Retina (tissue), 1 donor: ENCODE data around the gene CARD9.

Experiments used
- DNase-seq: peaks from one replicate; pipeline ENCODE4 v3.0.0-alpha.2; 2016

CARD9 gene

DNA sequence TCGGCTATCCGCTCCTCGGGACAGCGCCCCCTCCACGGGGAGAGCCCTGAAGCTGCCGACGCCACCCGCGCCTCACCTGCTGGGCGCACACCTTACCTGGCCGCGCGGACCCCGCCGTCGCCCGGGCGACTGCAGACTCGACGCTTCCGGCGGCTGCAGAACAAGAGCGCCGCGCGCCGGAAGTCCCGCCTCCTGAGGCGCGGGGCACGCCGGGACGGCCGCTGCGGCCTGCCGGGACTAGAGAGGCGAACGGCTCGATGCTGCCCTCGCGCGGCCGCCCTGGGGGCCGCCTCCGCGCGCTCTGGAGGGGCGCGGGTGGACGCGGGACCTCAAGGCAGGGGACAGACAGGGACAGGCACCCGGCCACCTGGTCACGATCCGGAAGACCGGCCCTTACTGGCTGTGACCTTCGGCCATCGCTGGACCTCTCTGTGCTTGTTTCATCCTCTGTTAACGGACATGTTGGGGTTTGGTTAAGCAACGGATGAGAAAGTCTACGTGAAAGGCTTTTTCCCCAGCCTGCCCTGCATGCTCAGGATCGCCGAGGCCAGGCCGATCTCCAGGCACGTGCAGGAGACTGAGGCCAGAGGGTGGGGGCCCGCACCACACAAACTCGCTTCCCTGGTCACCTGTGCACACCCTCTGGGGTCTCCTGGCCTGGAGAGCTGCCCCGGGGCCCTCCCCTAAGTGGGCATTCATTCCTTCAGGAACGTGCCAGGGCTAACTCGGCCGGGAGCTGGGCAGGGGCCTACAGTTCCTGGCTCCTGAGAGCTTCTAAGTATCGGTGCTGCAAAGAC is 26.8 kb upstream of the CARD9 start, which contains the start of gene SNAPC4:
TSS of gene SNAPC4 (minus strand) at position 133 of the 797 bp plus-strand sequence. CDS start 1,742 bp downstream, outside the sequence.
- DNase-seq, result peak; percentile 95

DNA sequence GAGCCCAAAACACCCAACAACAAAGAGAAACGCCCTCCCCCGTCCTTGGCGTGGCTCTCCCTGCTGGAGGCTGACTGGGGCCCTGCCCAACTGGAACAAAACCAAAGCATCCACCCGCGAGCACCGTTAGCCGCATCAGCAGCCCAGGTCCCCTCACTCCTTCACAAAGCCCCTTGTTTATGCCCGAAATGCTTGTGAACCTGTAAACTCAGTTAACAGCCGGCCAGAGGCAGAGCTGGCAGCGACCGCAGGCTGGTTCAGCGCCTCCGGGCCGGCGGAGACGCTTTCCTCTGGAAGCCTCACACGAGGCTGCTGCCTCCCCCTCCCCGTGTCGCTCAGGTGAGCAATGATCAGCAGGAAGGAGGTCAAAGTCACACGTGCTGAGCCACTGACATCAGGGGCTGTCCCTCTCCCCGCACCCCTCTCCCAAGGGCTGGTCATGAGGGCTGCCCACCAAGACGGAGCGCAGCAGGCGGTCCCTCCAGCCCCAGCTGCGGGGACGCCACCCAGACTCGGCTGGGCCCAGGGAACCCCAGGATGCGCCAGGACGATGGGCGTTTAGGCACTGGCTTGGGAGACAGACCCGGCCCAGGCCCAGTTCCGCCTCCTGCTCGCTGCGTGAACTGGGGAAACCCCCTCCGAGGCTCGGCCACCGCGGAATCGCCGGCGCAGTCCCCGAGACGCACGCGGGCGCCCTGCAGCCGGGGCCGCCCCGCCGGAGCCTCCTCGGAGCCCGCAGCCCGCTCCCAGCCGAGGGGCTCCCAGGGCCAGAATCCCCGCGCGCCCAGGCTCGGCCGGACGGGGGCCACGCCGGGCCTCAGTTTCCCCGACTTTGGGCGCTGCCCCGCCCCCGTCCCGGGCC is 25.9 kb upstream of the CARD9 start:
- DNase-seq, result peak; percentile 18

DNA sequence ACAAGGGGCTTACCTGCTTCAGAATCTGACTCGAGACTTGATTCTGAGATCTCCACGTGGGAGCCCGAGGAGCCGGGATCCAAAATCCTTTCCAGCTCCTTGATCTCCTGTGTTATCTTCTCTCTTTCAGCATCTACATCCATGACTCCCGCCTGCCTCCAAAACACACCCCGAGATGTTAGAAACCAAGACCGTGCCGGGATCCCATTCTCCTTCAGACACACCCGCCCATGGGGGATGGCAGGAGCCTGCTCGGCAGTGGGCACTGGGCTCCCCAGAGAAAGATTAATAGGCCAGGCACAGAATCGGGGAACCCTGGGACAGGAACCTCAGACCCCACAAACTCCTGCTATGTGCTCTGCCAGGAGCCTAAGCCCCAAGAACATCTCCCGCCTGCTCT is 24.8 kb upstream of the CARD9 start:
- DNase-seq, result no peak

DNA sequence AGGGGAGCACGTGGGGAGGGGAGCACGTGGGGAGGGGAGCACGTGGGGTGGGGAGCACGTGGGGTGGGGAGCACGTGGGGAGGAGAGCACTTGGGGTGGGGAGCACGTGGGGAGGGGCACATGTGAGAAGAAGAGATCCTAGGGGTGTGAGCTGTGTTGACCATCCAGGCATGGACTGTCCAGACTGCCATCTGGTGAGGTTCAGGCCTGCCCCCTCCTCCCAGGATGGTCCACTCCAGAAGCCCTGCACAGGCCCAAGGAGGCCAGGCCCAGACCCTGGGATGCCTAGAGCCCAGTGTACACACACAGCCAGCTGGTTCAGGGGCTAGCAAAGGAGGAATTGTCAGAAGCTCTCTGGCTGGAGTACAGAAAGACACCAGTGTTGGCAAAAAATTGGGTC is 24.2 kb upstream of the CARD9 start:
- no peak for DNase-seq

DNA sequence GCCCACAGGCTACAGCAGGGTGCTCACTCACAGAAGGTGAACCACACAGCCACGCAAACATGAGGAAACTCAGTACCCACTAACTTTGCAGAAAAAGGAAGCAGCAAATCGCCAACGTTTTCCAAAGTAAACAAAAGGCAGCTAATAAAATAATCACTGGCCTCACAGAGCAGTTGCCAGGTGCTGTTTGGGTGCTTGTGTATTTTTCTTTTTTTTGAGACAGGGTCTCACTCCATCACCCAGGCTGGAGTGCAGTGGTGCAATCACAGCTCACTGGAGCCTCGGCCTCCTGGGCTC is 22.7 kb upstream of the CARD9 start:
- DNase-seq, result no peak

DNA sequence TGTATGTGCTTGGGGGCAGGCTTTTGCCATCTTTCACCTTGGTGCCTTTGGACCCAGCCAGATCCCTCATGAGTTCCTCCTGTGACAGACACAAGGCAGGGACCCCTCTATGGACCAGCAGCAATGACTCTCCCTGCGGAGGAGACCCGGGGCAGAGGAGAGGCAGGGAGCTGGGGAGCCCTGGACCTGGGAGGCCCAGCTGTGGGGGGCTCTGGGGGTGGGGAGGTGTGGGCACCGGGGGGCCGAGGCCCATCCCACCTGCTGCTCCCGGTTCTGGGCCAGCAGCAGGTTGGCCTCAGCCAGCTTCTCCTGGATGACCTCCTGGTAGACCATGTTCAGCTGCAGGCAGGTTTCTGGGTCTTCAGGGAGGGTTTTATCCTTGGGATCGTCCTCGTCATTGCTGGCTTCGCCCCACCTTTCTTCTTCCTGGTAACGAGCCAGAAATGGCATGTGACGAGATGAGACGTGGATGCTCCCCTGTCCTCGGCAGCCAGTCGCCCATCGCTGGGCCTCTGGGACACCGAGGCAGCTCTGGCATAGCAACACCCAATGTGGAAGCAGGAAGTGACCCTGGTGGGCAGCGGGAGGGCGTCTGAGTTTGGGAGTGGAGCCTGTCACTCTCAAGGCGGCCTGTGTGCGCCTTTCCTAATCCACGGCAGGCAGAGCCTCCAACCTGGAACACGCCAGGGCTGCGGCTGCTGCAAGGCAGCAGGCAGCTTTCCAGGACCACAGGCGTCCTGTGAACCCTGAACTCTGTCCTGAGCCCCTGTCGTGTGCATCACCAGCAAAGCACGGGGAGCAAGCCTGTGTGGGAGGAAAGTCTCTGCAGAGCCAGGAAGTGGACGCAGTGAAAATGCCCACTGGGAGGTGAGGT is 22.1 kb upstream of the CARD9 start:
- DNase-seq, result no peak

DNA sequence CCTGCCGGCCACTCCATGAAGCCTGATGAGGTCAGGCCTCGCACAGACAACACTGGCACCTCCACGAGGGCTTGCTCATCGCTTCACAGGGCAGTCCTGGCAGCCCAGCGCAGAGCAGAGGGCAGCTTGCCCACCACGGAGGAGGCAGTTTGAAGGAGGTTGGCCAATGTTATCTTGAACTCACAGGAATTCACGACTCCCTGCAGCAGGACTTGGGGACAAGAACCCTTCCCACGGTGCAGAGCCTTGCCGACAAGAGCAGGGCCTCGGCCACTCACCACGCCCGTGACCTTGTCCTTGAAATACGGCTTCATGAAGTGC is 21.5 kb upstream of the CARD9 start:
- no peak for DNase-seq

DNA sequence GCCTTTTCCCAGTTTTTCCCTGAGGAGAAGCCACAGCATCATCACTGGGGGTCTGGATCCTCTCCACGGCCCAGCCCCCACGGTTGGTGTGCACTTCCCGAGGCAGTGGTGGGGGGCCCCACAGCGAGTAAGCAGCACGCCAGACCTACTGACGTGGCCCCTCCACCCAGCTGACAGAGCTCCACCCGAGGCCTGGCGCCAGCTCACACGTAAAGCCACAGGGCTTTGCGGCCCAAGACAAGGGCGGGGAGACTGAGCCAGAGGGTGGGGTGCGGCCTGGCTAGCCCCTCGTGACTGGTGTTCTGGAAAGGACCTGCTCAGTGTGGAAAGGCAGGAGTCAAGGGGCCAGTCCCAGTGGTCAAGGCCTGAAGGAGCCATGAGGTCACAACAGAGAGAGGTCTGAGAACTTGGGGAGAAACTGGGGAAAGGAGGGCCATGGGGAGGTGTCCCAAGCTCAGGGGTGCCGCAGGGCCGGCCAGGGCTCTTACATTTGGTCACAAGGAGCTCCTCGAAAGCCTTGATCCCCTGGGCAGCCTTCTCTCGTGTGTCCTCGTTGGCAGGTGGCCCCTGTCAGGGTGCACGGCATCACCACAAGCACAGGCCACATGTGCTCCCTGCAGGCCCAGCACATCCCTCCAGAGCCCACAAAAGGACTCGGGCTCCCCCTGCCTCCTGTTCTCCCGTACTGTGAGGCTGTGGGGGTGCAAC is 21.0 kb upstream of the CARD9 start:
- DNase-seq, result no peak

DNA sequence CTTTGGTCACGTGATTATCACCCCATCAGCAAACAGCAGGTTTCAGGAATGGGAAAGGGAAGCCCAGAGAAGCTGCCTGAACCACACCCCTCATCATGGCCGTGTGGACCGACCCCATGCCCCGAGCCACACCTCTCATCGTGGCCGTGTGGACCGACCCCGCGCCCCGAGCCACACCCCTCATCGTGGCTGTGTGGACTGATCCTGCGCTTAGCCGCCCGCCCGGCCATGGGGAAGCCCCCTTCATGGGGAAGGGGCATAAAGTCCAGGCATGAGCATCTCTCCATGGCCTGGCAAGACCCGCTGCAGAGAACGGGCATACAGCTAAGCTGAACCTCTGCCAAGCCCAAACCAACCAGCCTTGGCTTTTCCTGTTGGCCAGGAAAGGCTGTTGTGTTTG is 20.1 kb upstream of the CARD9 start:
- DNase-seq, result no peak

DNA sequence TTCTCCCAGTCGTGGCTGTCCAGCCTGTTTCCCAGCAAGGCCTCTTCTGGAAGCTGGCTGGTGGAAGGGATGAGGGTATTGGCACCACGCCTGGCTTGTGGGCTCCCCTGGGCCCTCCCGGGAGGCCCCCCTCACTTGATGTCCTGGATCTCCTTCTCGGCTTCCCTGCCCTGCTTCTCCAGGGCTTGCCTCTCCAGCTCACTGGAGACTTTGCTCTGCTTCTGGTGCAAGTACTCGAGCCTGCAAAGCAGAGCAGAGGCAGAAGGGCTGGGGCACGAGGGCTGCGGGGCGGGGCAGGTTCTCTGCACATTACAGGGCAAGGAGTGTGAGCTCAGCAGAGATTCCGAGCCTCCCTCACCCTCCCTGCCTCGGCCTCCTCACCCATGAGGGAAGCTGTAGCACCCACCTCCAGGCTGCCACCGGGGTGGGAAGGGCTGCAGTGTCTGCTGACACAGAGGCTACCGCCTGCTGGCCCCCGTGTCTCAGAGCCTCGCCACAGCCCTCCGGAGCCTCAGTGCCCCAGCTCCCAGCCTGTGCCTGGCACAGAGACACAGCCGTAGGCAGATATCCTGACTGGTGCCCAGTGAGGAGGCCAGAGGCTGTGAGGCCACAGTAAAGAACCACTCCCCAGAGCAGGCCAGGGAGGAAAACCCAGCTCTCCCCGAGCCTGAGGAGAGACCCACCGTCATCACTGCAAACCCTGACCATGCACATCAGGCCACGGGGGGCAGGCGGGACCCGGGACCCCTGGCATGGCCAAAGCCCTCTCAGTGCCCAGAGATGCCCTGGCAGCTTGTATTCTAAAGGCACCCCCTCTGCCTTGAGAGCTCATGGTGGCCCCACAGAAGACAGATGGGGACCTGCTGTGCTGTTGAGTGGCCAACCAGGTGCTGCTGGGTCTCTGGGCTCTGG is 19.3 kb upstream of the CARD9 start:
- DNase-seq, result no peak

DNA sequence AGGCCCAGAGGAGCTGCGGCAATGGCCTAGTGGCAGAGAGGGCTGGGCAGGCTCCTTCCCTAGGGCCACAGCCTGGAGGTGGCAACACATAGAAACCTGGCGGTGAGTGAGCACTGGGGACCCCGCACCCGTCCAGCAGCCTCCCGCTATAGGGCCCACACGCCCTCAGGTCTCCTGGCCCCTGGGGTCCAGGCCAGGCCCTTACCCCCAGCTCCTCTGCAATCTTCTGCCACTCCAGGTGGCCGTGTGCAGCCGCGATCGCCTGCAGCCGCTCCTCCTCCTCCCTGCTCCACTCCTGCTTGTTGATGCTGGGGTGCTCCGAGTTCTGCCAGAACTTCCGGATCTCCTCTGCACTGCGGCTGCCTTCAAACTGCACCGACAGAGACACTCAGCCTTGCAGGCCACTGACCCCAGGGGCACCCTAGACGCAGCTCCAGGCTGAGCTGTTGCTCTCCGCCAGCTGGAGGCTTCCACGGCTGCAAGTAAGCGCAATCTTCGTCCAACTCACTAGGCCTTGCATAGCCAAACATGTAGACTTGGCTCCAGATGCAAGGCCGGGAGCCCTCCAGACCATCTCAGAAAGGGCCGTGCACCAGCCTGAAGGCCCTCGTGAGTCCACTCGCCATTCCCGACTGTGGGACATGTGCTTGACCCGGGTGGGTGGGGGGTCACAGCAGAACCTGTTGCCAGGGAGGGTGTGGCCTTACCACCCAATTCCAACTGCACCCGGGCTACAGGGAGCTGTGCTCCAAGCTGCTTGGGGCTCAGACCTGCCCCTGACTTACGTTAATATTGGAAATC is 18.5 kb upstream of the CARD9 start:
- no peak for DNase-seq

DNA sequence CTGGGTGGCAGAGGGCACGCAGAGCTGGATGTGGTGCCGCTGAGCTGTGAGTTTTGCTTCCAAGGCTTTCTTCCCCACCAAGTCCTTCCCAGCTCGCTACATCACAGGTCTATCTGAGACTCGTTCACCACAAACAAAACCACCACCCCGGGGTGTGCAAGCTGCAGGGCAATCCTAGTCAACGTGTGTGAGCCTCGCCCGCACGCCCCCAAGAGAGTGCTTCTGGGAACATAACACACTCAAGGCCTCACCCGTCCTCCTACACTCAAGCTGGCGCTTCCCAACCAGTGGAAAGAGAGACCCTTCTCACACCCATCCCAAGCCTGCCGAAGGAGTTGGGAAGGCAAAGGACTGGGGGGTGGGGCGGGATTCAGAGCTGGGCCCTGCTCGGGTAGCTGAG is 15.9 kb upstream of the CARD9 start:
- DNase-seq, result no peak

DNA sequence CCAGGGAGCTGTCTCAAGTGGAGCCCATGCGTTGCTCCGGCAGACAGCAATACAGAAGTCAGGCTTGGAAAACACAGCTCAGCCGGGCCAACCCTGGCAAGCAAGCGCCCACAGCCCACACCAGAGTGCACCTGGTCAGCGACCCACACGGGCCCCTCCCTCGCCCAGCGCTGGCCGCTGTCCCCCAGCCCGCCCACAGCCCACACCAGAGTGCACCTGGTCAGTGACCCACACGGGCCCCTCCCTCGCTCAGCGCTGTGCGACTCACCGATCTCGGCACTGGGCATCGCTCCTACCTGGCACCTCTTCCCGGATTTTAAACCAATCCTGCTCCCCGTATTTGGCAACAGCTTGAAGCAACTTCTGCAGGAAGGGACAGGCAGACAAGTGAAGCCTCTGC is 13.7 kb upstream of the CARD9 start:
- DNase-seq, result no peak

DNA sequence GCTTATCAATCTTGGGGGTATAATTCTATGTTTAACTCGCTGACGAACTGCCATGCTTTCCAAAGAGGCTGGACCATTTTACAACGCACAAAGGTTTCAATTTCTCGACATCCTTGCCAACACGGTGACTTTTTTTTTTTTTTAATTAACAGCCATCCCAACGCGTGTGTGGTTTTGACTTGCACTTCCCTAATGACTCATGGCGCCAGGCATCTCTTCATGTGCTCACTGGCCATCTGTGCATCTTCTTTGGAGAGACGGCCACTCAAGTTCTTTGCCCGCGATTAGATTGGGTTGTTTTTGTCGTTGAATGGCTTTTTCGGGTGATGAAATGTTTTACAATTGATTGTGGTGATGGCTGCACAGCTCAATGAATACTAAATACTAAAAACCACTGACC is 12.5 kb upstream of the CARD9 start:
- DNase-seq, result no peak

DNA sequence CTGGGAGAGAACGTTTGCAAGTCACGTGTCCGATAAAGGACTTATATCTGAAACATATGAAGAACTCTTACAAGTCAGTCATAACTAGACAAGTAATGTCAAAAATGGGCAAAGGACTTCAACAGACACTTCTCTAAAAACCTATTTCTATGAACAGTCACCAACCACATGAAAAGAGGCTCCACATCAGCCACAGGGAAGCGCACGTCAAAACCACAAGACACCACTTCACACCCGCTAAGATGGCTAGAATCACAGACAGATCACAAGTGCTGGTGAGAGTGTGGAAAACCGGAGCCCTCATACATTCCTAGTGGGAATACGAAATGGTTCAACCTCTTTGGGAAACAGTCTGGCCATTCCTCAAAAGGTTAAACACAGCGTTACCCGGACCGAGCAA is 11.5 kb upstream of the CARD9 start:
- DNase-seq, result no peak

DNA sequence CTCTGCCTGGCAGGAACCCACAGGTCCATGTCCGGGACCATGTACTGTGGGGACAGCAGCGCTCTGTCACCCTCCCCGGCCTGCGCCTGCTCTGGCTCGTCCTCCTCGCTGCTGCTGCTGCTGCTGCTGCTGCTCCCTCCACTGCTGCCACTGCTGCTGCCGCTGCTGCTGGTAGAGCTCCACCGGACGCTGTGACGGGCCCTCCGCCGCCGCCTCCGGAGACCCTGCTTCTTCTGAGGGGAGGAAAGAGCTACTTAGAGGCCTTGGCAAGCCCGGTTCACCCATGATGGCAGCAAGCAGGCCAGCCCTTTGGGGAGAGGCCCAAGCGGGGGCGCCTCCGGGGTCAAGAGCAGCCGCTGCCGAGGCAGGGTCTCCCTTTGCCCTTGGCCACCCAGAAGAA is 10.0 kb upstream of the CARD9 start:
- DNase-seq, result no peak

DNA sequence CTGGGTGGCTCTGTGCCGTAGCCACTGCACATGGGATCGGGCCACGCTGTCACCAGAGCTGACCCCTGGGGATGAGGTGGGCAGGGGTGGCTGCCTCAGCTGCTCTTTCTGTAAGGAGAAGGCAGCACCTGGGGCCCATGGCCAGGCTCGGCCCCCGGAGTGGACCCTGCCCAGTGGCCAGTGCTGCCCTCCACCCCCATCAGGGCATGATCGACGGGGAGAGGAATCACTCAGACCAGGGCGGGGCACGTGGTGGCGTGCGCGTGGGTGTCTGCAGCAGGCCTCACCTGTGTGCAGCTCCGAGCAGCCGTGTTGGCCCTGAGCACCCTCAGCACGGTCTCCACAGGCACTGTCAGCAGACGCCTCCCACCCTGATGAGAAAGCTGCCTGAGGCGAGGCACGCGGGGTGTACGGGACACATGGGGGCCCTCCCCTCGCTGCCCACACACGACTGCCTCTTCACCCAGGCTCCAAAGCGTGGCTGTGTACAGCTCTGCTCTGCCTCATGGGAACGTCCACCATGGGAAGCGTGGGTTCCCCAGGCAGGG is 8.6 kb upstream of the CARD9 start:
- DNase-seq, result no peak

DNA sequence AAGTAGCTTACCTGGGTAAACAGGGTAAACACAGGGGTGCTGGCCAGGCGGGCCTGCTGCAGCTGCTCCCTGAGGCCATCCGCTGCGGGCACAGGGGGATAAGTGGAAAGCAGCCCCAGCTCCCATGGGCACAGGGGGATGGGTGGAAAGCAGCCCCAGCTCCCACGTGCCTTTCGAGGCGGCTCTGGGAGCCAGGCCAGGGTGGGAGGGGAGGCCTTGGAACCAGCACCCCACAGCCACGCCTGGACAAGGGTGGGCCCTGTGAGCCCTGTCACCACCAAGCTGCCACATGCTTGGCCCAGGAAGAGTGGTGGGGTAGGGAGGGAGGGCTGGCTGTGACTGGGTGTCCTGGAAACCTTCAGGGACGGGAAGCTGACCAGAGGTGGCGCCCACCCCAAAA is 7.8 kb upstream of the CARD9 start:
- no peak for DNase-seq

DNA sequence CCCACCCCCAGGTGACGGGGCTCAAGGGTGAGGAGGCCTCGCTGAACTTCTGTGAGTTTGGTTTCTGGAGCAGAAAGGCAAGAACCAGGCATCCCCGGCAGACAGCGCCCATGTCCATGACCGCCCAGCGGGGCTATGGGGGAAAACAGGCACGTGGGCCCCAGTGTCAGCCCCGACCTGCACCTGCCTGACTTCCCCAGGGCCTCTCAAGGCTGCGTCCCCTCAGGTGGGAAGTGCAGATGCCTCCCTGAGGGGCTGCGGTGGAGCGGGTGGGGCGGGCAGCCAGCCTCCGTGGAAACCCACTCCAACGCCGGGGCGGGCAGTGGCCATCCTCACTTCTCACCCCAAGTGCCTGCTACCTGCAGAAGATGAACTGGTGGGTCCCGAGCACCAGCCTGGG is 6.9 kb upstream of the CARD9 start:
- DNase-seq, result no peak

DNA sequence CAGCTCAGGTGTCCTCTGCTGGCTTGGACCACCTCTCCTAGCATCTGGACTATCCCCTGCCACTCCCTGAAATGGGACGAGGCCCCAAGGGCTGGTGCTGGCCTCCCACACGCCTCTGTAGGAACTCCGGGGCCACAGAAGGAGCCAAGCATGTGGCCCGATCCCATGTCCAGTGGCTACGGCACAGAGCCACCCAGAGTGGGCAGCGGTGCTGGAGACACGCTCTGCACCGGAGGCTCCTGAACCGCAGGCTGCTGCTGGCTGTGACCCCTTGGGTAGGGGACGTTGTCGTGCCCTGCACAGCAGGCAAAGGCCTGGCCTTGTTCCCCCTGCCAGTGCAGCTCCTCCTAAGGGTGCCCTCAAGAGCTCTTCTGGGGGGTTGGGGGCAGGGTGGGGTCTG is 6.4 kb upstream of the CARD9 start:
- DNase-seq, result no peak

DNA sequence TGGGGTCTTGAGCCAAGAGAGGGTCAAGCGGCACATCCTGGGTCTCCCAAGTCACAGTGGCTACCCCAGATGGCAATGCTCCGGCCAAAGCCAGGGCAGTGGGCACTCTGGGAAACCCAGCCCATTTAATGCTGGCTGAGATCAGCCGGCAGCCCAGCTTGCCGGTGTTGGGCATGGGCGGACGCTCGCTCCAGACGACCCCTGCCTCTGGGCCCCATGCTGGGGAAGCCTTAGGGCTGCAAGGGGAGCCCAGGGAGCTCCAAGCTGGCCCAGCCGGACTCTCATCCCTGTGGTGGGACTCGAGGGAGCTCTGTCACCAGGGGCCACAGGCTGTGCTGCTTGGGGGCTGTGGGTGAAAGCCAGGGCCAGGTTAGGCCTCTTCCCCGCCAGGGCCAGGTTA is 5.9 kb upstream of the CARD9 start:
- DNase-seq, result no peak
